Osteoblast (primary cell): ENCODE measurements around the gene PRPF8. TPM values are rescaled to one million over a fixed set of nuclear protein-coding genes. Genes with fewer than 3 reads are reported as not detected.
"Not testable (repeated sequence)": the region's sequence is repeated elsewhere in the genome, so short reads cannot be mapped to it uniquely, and the experiment has no call there.

ENCODE experiments used
- DNase-seq: peaks from one replicate; pipeline ENCODE4 v3.0.0; 2011; ENCODE audit warnings: low spot score, mixed read lengths; ENCODE audit not compliant: insufficient read length; ENCODE audit errors: missing footprints
- H2AFZ ChIP-seq: 2 replicates; pipeline ENCODE4 v1.6.0; 2011; ENCODE audit warnings: mild to moderate bottlenecking, low read length
- H3K27ac ChIP-seq: 2 replicates; pipeline ENCODE4 v1.5.1; 2011; ENCODE audit warnings: mild to moderate bottlenecking, low read depth, low read length, moderate library complexity
- H3K27me3 ChIP-seq: 2 replicates; pipeline ENCODE4 v1.6.0; 2012; ENCODE audit warnings: mild to moderate bottlenecking, control low read depth, inconsistent platforms, low read length, moderate library complexity; ENCODE audit not compliant: insufficient read depth
- H3K36me3 ChIP-seq: 2 replicates; pipeline ENCODE4 v1.5.1; 2011; ENCODE audit warnings: mild to moderate bottlenecking, low read length, control low read depth, moderate library complexity; ENCODE audit not compliant: insufficient read depth
- H3K4me1 ChIP-seq: 2 replicates; pipeline ENCODE4 v1.5.1; 2011; ENCODE audit warnings: mild to moderate bottlenecking, low read length, control low read depth, moderate library complexity; ENCODE audit not compliant: insufficient read depth
- H3K4me2 ChIP-seq: 2 replicates; pipeline ENCODE4 v1.6.0; 2011; ENCODE audit warnings: mild to moderate bottlenecking, low read length; ENCODE audit not compliant: insufficient read depth
- H3K4me3 ChIP-seq: fragments of 200-600 bp; sonication (generic); 3 replicates; pipeline ENCODE4 v1.5.1; 2012; ENCODE audit warnings: mild to moderate bottlenecking, low read length, inconsistent platforms; ENCODE audit not compliant: insufficient read depth
- H3K79me2 ChIP-seq: 2 replicates; pipeline ENCODE4 v1.6.0; 2012; ENCODE audit warnings: mild to moderate bottlenecking, low read length, control low read depth, inconsistent platforms; ENCODE audit not compliant: insufficient read depth
- H3K9me3 ChIP-seq: 2 replicates; pipeline ENCODE4 v1.5.1; 2011; ENCODE audit warnings: low read depth, low read length, control low read depth
- H4K20me1 ChIP-seq: 2 replicates; pipeline ENCODE4 v1.6.0; 2012; ENCODE audit warnings: mild to moderate bottlenecking, low read length, control low read depth; ENCODE audit not compliant: insufficient read depth
- total RNA-seq: library from RNA; depleted of rRNA; stranded (reverse); fragments of >200 nt; gene quantifications from 2 replicates; pipeline ENCODE4 v1.2.3, GENCODE V29; 2012
- TF ChIP-seq, protein P1 (sequence below): IDR thresholded peaks from 2 replicates; pipeline ENCODE4 v1.5.1; 2011; ENCODE audit warnings: mild to moderate bottlenecking, low read depth, low read length, moderate library complexity; ENCODE audit errors: extremely low read depth

The PRPF8 gene
- total RNA-seq, 1 donor, result 107 TPM

DNA sequence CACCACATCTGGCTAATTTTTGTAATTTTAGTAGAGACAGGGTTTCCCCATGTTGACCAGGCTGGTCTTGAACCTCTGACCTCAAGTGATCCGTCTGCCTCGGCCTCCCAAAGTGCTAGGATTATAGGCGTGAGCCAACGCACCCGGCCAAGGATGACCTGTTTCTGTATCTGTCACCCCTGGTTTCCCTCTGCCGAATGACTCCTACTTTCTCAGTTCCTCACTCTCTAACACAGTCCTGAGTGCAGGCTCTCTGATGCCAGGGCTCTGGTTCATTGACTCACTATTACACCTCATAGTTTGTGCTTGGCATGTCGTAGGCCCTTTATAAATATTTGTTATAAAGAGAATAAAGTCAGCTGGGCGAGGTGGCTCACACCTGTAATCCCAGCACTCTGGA, 10.7 kb upstream of the PRPF8 start:
- H3K36me3 ChIP-seq, result no peaks in the 10 kb centered on the region
- TF ChIP-seq, protein P1, sequence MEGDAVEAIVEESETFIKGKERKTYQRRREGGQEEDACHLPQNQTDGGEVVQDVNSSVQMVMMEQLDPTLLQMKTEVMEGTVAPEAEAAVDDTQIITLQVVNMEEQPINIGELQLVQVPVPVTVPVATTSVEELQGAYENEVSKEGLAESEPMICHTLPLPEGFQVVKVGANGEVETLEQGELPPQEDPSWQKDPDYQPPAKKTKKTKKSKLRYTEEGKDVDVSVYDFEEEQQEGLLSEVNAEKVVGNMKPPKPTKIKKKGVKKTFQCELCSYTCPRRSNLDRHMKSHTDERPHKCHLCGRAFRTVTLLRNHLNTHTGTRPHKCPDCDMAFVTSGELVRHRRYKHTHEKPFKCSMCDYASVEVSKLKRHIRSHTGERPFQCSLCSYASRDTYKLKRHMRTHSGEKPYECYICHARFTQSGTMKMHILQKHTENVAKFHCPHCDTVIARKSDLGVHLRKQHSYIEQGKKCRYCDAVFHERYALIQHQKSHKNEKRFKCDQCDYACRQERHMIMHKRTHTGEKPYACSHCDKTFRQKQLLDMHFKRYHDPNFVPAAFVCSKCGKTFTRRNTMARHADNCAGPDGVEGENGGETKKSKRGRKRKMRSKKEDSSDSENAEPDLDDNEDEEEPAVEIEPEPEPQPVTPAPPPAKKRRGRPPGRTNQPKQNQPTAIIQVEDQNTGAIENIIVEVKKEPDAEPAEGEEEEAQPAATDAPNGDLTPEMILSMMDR, result no peak
- no peaks in the 10 kb centered on the region for H3K9me3 ChIP-seq
- H3K27me3 ChIP-seq, result no peaks in the 10 kb centered on the region
- DNase-seq, result peak; percentile 65
- no peak overlapping the region for H3K27ac ChIP-seq
- no peaks in the 10 kb centered on the region for H3K4me1 ChIP-seq
- H2AFZ ChIP-seq, result no peak overlapping the region
- H3K4me3 ChIP-seq, result no peak overlapping the region
- H3K79me2 ChIP-seq, result no peaks in the 10 kb centered on the region
- no peaks in the 10 kb centered on the region for H4K20me1 ChIP-seq
- no peak overlapping the region for H3K4me2 ChIP-seq

DNA sequence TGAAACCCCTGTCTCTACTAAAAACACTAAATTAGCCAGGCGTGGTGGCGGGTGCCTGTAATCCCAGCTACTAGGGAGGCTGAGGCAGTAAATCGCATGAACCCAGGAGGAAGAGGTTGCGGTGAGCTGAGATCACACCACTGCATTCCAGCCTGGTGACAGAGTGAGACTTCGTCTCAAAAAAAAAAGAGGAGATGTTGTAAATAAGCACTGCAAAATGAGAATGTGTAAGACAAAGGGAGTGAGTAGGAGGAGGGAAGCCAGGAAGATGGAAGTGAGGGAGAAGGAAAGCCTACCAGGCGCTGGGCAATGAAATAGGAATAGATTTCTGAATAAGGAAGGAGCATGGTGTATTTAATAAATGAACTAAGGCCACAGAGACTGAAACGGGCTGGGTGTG, 8.7 kb upstream of the PRPF8 start:
- Histone ChIP-seq H3K27me3 (no peaks in the 10 kb centered on the region), H3K36me3 (no peaks in the 10 kb centered on the region), H3K4me1 (no peaks in the 10 kb centered on the region), H4K20me1 (no peaks in the 10 kb centered on the region), H3K9me3 (no peaks in the 10 kb centered on the region), H3K79me2 (no peaks in the 10 kb centered on the region), H3K27ac (no peak overlapping the region), H3K4me3 (no peak overlapping the region), H2AFZ (peak overlapping the region; percentile 22), H3K4me2 (no peak overlapping the region)
- peak; percentile 51 for DNase-seq
- TF ChIP-seq, protein P1, result no peak

DNA sequence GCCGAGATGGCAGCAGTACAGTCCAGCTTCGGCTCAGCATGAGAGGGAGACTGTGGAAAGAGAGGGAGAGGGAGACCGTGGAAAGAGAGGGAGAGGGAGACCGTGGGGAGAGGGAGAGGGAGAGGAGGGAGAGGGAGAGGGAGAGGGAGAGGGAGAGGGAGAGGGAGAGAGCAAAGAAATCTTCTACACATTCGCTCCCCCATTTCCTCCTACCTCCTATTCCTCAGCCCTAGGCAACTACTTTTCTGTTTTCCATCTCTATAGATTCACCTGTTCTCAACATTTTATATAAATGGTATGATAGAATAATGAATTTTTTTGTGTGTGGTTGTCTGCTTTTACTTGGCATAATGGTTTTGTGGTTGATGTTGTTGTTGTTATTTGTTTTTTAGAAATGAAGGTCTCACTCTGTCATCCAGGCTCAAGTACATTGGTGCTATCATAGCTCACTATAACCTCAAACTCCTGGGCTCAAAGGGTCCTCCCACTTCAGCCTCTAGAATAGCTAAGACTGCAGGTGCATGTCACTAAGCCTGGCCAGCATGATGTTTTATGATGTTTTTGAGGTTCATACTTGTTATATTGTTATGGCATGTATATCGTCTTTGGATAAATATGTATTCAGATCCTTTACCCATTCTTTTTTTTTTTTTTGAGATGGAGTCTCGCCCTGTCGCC, 6.0 kb upstream of the PRPF8 start:
- Histone ChIP-seq H4K20me1 (no peaks in the 10 kb centered on the region), H3K4me1 (no peaks in the 10 kb centered on the region), H3K9me3 (no peaks in the 10 kb centered on the region), H3K4me3 (no peak overlapping the region), H3K36me3 (no peaks in the 10 kb centered on the region), H3K27ac (no peak overlapping the region), H3K79me2 (no peaks in the 10 kb centered on the region), H2AFZ (no peak overlapping the region), H3K27me3 (no peaks in the 10 kb centered on the region), H3K4me2 (no peak overlapping the region)
- TF ChIP-seq, protein P1, result no peak
- DNase-seq, result no peak

DNA sequence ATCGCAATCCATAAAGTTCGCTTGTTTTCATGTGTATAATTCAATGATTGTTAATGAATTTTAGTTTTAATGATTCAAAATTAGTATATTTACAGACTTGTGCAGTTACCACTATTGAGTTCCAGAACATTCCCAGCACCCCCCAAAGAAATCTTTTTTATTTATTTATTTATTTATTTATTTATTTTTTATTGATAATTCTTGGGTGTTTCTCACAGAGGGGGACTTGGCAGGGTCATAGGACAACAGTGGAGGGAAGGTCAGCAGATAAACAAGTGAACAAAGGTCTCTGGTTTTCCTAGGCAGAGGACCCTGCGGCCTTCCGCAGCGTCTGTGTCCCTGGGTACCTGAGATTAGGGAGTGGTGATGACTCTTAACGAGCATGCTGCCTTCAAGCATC, 3.7 kb upstream of the PRPF8 start:
- not testable (repeated sequence) for H3K27me3 ChIP-seq, H4K20me1 ChIP-seq, H3K9me3 ChIP-seq, H3K4me3 ChIP-seq, H3K27ac ChIP-seq, DNase-seq, H3K36me3 ChIP-seq, H3K4me2 ChIP-seq, H3K4me1 ChIP-seq, H2AFZ ChIP-seq
- peaks cover 12% of the 10 kb centered on the region for H3K79me2 ChIP-seq
